ENCODE results near the gene MEAK7.

MEAK7 gene

DNA sequence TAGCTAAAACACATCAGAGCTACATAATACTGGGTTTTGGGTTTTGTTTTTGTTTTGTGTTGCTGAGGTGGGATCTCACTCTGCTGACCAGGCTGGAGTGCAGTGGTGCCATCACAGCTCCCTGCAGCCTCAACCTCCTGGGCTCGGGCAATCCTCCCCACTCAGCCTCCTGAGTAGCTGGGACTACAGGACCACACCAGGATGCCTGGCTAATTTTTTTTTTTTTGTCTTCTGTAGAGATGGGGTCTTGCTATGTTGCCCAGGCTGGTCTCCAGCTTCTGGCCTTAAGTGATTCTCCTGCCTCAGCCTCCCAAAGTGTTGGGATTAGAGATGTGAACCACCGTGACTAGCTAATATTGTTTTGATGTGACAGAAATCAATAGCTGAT lies 6.2 kb downstream of the MEAK7 start:
- H3K4ac ChIP-seq (ENCODE audit: low read depth, low read length), result no peak overlapping the region
- H3K9ac ChIP-seq (ENCODE audit: low read length), result no peak overlapping the region
- no peak overlapping the region for H3K27ac ChIP-seq (ENCODE audit: low read depth, low read length)
- no peak overlapping the region for H2AK5ac ChIP-seq (ENCODE audit: low read length)
- no peak overlapping the region for H2BK120ac ChIP-seq (ENCODE audit: low read depth, low read length)
- H4K8ac ChIP-seq (ENCODE audit: low read depth, low read length), result no peak overlapping the region
- H3K18ac ChIP-seq (ENCODE audit: low read length), result no peak overlapping the region
- no peaks in the 10 kb centered on the region for H3K4me1 ChIP-seq (ENCODE audit: control insufficient read depth, low read depth, low read length)
- H3K36me3 ChIP-seq (ENCODE audit: control insufficient read depth, insufficient read depth, low read length), result peaks cover 2% of the 10 kb centered on the region
- DNase-seq, result no peak
- no peaks in the 10 kb centered on the region for H3K79me2 ChIP-seq (ENCODE audit: control insufficient read depth, insufficient read depth, low read length)
- H2BK5ac ChIP-seq (ENCODE audit: low read length), result no peak overlapping the region
- H3K4me3 ChIP-seq (ENCODE audit: low read length), result no peak overlapping the region
- no peaks in the 10 kb centered on the region for H3K27me3 ChIP-seq (ENCODE audit: insufficient read depth, low read length, poor library complexity)
- H3K56ac ChIP-seq (ENCODE audit: low read length), result no peak overlapping the region
- no peak overlapping the region for H2BK15ac ChIP-seq (replicated peaks; ENCODE audit: low read depth)
- H3K23ac ChIP-seq (ENCODE audit: low read length), result no peak overlapping the region
- no peak overlapping the region for H3K4me2 ChIP-seq (ENCODE audit: low read length)
- H3K79me1 ChIP-seq (ENCODE audit: low read length), result no peaks in the 10 kb centered on the region
- no peak overlapping the region for H4K5ac ChIP-seq (ENCODE audit: low read length)
- no CpG with 5 or more reads among the region's 2 CpGs for WGBS (ENCODE audit: extremely low coverage, insufficient coverage, low lambda C conversion rate)

DNA sequence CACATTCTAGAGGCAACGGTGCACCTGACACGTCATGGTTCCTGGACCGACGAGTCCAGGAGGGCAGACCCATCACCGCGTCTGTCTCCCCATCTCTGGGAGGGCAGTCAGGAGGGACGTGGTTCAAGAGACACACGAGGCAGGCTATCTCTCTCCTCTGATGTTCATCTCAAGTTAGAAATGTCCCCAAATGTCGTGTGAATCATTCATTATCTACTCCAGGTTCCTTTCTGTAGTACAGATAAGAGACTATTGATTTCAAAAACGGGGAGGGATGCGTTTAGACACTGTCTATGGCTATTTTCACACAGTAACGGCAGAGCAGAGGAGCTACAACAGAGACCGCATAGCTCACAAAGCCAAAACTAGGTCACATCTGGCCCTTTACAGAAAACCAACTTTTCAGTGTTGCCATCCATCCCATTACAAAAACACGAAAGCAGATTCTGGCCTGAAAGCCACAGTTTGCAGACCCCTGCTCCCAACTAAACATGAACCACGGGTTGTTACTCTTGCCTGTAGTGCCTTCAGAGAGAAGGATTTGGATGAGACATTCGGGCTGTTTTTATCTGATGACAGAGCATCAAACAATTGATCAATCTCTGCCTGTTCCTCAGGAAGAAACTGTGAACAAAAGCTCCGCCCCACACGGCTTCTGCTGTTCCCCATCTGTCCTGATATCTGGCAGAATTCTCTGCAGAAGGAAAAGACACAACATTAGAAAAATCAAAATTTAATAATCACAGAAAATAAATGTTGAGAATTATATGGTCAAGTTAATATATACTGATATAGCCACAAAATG lies 6.8 kb downstream of the MEAK7 start:
- H3K27ac ChIP-seq (ENCODE audit: low read depth, low read length), result no peak overlapping the region
- H2BK120ac ChIP-seq (ENCODE audit: low read depth, low read length), result no peak overlapping the region
- no peak overlapping the region for H3K4ac ChIP-seq (ENCODE audit: low read depth, low read length)
- no peak overlapping the region for H3K23ac ChIP-seq (ENCODE audit: low read length)
- no peak overlapping the region for H4K5ac ChIP-seq (ENCODE audit: low read length)
- H3K56ac ChIP-seq (ENCODE audit: low read length), result no peak overlapping the region
- no peak overlapping the region for H2BK15ac ChIP-seq (replicated peaks; ENCODE audit: low read depth)
- H3K79me1 ChIP-seq (ENCODE audit: low read length), result no peaks in the 10 kb centered on the region
- no peak overlapping the region for H3K9ac ChIP-seq (ENCODE audit: low read length)
- H4K8ac ChIP-seq (ENCODE audit: low read depth, low read length), result no peak overlapping the region
- H3K36me3 ChIP-seq (ENCODE audit: control insufficient read depth, insufficient read depth, low read length), result peaks cover 2% of the 10 kb centered on the region
- no peak overlapping the region for H2BK5ac ChIP-seq (ENCODE audit: low read length)
- H3K27me3 ChIP-seq (ENCODE audit: insufficient read depth, low read length, poor library complexity), result no peaks in the 10 kb centered on the region
- no peak overlapping the region for H3K4me3 ChIP-seq (ENCODE audit: low read length)
- WGBS (ENCODE audit: extremely low coverage, insufficient coverage, low lambda C conversion rate), result no CpG with 5 or more reads among the region's 18 CpGs
- no peak overlapping the region for H3K4me2 ChIP-seq (ENCODE audit: low read length)
- no peak overlapping the region for H3K18ac ChIP-seq (ENCODE audit: low read length)
- DNase-seq, result no peak
- H3K79me2 ChIP-seq (ENCODE audit: control insufficient read depth, insufficient read depth, low read length), result no peaks in the 10 kb centered on the region
- no peaks in the 10 kb centered on the region for H3K4me1 ChIP-seq (ENCODE audit: control insufficient read depth, low read depth, low read length)
- H2AK5ac ChIP-seq (ENCODE audit: low read length), result no peak overlapping the region

DNA sequence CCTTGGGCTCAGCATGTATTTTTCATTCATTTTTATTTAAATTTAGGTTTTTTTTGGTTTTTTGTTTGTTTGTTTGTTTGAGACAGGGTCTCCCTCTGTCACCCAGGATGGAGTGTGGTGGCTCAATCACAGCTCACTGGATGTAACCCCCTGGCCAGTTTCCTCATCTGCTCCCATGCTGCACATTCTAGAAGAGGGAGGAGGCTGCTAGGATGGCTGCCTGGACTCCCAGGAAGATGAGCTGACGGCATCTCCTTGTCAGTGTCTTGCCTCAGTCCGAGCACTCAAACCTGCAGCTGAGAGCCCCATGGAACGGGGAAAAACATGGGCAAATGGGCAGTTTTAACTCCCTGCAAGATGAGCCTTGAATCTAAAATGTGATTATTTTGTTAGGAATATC lies 7.5 kb downstream of the MEAK7 start:
- H3K18ac ChIP-seq (ENCODE audit: low read length), result no peak overlapping the region
- H3K4me3 ChIP-seq (ENCODE audit: low read length), result no peak overlapping the region
- H4K5ac ChIP-seq (ENCODE audit: low read length), result no peak overlapping the region
- no peak overlapping the region for H4K8ac ChIP-seq (ENCODE audit: low read depth, low read length)
- no peak overlapping the region for H3K4ac ChIP-seq (ENCODE audit: low read depth, low read length)
- H3K79me1 ChIP-seq (ENCODE audit: low read length), result no peaks in the 10 kb centered on the region
- DNase-seq, result no peak
- H3K36me3 ChIP-seq (ENCODE audit: control insufficient read depth, insufficient read depth, low read length), result peaks cover 2% of the 10 kb centered on the region
- H2BK15ac ChIP-seq (replicated peaks; ENCODE audit: low read depth), result no peak overlapping the region
- no CpG with 5 or more reads among the region's 3 CpGs for WGBS (ENCODE audit: extremely low coverage, insufficient coverage, low lambda C conversion rate)
- H2BK5ac ChIP-seq (ENCODE audit: low read length), result no peak overlapping the region
- no peak overlapping the region for H3K4me2 ChIP-seq (ENCODE audit: low read length)
- no peaks in the 10 kb centered on the region for H3K79me2 ChIP-seq (ENCODE audit: control insufficient read depth, insufficient read depth, low read length)
- no peaks in the 10 kb centered on the region for H3K4me1 ChIP-seq (ENCODE audit: control insufficient read depth, low read depth, low read length)
- H3K9ac ChIP-seq (ENCODE audit: low read length), result no peak overlapping the region
- H3K27me3 ChIP-seq (ENCODE audit: insufficient read depth, low read length, poor library complexity), result no peaks in the 10 kb centered on the region
- H3K27ac ChIP-seq (ENCODE audit: low read depth, low read length), result no peak overlapping the region
- H2AK5ac ChIP-seq (ENCODE audit: low read length), result no peak overlapping the region
- H2BK120ac ChIP-seq (ENCODE audit: low read depth, low read length), result no peak overlapping the region
- no peak overlapping the region for H3K56ac ChIP-seq (ENCODE audit: low read length)
- no peak overlapping the region for H3K23ac ChIP-seq (ENCODE audit: low read length)

DNA sequence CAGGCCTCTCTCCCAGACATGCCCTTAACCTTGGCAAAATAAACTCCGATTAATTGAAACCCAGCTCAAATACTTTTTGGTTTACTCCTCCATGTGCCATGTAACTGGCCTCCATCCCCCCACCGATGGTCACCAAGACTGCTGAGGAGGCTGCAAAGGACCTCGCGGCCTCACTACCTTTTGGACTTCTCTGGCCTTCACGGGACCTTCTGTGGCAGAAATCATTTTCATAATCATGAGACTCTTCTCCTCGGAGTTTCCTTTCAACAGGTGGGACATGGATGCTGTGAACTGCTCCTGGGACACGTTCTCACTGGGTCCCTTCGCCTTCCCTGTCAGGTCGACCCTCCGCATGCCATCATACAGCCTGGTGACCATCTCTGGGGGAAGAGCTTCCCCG lies 9.0 kb downstream of the MEAK7 start:
- Histone ChIP-seq H3K4me1 (ENCODE audit: control insufficient read depth, low read depth, low read length) (no peaks in the 10 kb centered on the region), H3K56ac (ENCODE audit: low read length) (no peak overlapping the region), H3K18ac (ENCODE audit: low read length) (no peak overlapping the region), H3K79me1 (ENCODE audit: low read length) (no peaks in the 10 kb centered on the region), H2AK5ac (ENCODE audit: low read length) (no peak overlapping the region), H3K27me3 (ENCODE audit: insufficient read depth, low read length, poor library complexity) (no peaks in the 10 kb centered on the region), H3K27ac (ENCODE audit: low read depth, low read length) (no peak overlapping the region), H3K4me2 (ENCODE audit: low read length) (no peak overlapping the region), H3K23ac (ENCODE audit: low read length) (no peak overlapping the region), H2BK5ac (ENCODE audit: low read length) (no peak overlapping the region), H3K36me3 (ENCODE audit: control insufficient read depth, insufficient read depth, low read length) (peaks cover 2% of the 10 kb centered on the region), H3K9ac (ENCODE audit: low read length) (no peak overlapping the region), H4K5ac (ENCODE audit: low read length) (no peak overlapping the region), H3K79me2 (ENCODE audit: control insufficient read depth, insufficient read depth, low read length) (no peaks in the 10 kb centered on the region), H2BK120ac (ENCODE audit: low read depth, low read length) (no peak overlapping the region), H4K8ac (ENCODE audit: low read depth, low read length) (no peak overlapping the region), H3K4ac (ENCODE audit: low read depth, low read length) (no peak overlapping the region), H3K4me3 (ENCODE audit: low read length) (no peak overlapping the region), H2BK15ac (replicated peaks; ENCODE audit: low read depth) (no peak overlapping the region)
- WGBS (ENCODE audit: extremely low coverage, insufficient coverage, low lambda C conversion rate), result no CpG with 5 or more reads among the region's 11 CpGs
- DNase-seq, result no peak

DNA sequence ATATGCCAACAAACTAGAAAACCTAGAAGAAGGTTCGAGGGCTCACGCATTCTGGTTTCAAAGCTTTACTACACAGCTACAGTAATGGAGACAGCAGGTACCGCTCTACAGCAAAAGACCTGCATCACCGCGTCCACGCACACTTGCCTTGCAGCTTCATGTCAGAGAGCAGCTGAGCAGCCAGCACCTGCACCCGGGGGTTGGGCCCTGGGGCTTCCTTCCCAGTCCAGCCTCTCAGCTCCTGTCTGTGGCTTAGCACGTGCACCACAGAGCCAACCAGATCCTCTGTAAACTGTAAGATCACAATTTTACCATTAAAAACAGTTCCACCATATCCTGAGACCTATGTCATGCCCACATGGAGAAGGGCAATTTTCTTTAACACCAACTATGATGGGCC lies 15.3 kb downstream of the MEAK7 start:
- Histone ChIP-seq H3K56ac (ENCODE audit: low read length) (no peak overlapping the region), H3K79me2 (ENCODE audit: control insufficient read depth, insufficient read depth, low read length) (no peaks in the 10 kb centered on the region), H3K4me1 (ENCODE audit: control insufficient read depth, low read depth, low read length) (no peaks in the 10 kb centered on the region), H3K4me3 (ENCODE audit: low read length) (no peak overlapping the region), H2BK15ac (replicated peaks; ENCODE audit: low read depth) (no peak overlapping the region), H2BK120ac (ENCODE audit: low read depth, low read length) (no peak overlapping the region), H3K79me1 (ENCODE audit: low read length) (no peaks in the 10 kb centered on the region), H3K27ac (ENCODE audit: low read depth, low read length) (no peak overlapping the region), H4K5ac (ENCODE audit: low read length) (no peak overlapping the region), H3K4ac (ENCODE audit: low read depth, low read length) (no peak overlapping the region), H3K18ac (ENCODE audit: low read length) (no peak overlapping the region), H3K27me3 (ENCODE audit: insufficient read depth, low read length, poor library complexity) (no peaks in the 10 kb centered on the region), H3K23ac (ENCODE audit: low read length) (no peak overlapping the region), H4K8ac (ENCODE audit: low read depth, low read length) (no peak overlapping the region), H3K36me3 (ENCODE audit: control insufficient read depth, insufficient read depth, low read length) (no peaks in the 10 kb centered on the region), H3K4me2 (ENCODE audit: low read length) (no peak overlapping the region), H3K9ac (ENCODE audit: low read length) (no peak overlapping the region), H2BK5ac (ENCODE audit: low read length) (no peak overlapping the region), H2AK5ac (ENCODE audit: low read length) (no peak overlapping the region)
- WGBS (ENCODE audit: extremely low coverage, insufficient coverage, low lambda C conversion rate), result no CpG with 5 or more reads among the region's 8 CpGs
- DNase-seq, result no peak

DNA sequence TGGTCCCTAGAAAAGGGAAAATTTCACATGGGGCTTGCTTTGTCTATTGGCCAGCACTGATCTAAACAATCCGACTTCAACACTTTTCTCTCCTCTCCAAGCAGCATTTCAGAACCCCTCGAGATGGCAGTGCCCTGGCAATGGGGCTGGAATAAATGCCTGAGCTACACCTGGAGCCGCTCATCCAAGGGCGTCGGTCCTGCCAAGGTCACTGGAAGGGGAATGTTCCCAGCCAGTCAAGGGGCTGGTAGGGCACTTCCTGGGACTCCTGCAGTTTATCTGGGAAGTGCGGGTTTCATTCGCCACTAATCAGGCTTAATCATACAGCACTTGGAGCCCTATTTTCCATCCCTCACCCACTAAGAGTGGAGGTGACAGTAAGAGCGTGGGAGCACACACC lies 17.1 kb downstream of the MEAK7 start:
- Histone ChIP-seq H4K5ac (ENCODE audit: low read length) (no peak overlapping the region), H3K79me2 (ENCODE audit: control insufficient read depth, insufficient read depth, low read length) (no peaks in the 10 kb centered on the region), H3K4me3 (ENCODE audit: low read length) (no peak overlapping the region), H3K4me1 (ENCODE audit: control insufficient read depth, low read depth, low read length) (no peaks in the 10 kb centered on the region), H3K27me3 (ENCODE audit: insufficient read depth, low read length, poor library complexity) (no peaks in the 10 kb centered on the region), H2BK120ac (ENCODE audit: low read depth, low read length) (no peak overlapping the region), H4K8ac (ENCODE audit: low read depth, low read length) (no peak overlapping the region), H2BK15ac (replicated peaks; ENCODE audit: low read depth) (no peak overlapping the region), H3K27ac (ENCODE audit: low read depth, low read length) (no peak overlapping the region), H3K9ac (ENCODE audit: low read length) (no peak overlapping the region), H3K56ac (ENCODE audit: low read length) (no peak overlapping the region), H3K36me3 (ENCODE audit: control insufficient read depth, insufficient read depth, low read length) (no peaks in the 10 kb centered on the region), H3K4me2 (ENCODE audit: low read length) (no peak overlapping the region), H3K79me1 (ENCODE audit: low read length) (no peaks in the 10 kb centered on the region), H2BK5ac (ENCODE audit: low read length) (no peak overlapping the region), H3K18ac (ENCODE audit: low read length) (no peak overlapping the region), H3K23ac (ENCODE audit: low read length) (no peak overlapping the region), H3K4ac (ENCODE audit: low read depth, low read length) (no peak overlapping the region), H2AK5ac (ENCODE audit: low read length) (no peak overlapping the region)
- DNase-seq, result no peak
- WGBS (ENCODE audit: extremely low coverage, insufficient coverage, low lambda C conversion rate), result no CpG with 5 or more reads among the region's 8 CpGs
